ENCODE results near the gene SPON2.

SPON2 gene

DNA sequence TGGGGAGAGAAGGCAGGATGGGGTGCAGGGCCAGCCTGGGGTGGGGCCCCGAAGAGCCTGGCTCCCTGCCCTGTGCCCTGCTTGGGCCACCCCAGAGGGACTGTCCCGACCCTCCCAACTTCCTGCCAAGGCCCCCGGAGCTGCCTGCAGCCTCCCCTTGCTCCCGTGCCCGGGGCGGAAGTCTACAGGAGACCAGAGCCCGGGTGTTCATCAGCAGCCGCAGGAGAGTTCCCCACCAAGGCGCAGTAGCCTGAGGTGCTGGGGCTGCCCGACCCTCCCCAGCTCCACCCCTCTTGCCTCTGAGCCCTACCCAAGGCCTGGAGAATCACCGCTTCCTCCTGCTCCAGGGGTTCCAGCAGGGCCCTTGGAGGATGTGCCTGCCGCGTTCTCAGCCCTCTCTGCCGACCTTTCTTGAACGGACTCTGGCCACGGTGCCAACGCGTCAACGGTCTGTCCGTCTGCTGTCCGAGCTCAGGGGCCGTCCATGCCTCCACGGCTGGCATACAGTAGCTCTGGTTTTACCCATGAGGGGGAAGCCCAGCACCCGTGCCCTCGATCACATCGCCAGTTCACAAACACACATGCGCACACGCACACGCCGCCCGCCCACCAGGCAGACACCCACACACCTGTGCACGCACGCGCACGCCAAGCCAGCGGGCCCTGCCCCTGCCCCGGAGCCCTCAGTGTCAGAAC, 36.0 kb upstream of the SPON2 start:
- DNase-seq, result no peak

DNA sequence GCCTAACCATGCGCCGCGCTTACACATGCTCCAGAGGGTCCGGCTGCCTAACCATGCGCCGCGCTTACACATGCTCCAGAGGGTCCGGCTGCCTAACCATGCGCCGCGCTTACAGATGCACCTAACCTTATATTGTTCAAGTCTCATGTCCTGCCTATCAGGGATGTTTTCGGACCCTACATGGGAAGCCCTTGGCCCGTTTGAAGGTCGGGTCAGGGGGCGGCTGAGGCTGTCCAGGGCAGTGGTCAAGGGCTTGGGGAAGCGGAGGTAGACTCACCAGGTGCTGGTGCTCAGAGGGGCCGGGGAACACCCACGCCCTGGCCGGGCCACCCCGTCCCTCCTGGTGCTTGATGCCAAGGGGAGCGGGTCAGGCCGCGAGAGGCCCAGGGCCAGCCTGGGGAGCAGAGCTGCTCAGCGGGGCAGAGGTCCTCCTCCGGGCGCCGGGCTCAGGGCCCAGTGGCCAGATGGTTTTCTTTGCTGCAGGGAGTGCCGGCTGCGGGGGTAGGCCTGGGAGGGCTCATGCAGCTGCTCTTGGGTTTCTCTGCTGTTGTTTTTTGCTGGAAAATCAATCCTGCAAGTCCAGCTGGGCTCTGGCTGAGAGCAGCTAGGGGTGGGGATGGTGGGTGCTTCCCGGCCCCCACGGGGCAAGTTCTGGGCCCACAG, 35.4 kb upstream of the SPON2 start:
- DNase-seq, result no peak

- DNase-seq, result no peak
These were observed 34.7 kb upstream of the SPON2 start for GRCh38 chr4:1207157-1207470.

GRCh38 chr4:1206299-1207156, 34.1 kb upstream of the SPON2 start:
- DNase-seq, result no peak

DNA sequence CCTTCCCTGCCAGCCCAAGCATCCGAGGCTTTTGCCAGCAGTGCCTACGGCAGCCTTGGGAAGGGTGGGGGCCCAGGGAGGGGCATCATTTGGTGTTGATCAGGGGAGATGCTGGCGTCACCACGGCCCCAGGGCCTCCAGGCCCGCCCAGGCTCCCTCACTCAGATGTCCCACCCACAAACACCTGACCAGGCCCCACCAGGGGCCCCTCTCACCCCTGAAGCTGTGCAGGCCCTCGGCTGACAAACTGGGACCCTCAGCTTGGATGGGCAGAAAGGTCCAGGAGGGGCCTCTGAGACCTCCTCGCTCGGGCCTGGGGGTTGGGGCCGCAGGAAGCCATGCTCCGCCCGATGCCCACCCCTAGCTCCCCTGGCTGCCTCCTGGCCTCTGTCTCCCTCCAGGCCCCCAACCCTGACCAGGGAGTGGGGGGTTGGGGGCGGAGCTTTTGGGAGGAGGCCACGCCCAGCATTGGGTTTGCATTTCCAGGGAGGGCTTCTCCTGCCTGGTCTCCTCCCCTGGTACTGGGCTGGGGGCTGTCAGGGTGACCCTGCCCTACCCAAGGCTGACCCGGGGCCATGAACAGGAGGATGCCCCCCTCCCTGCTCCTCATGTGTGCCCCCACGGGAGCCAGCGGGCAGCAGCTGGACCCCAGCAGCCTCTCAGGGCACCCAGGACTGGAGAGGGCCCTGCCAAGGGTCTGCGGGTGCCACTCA, 33.4 kb upstream of the SPON2 start:
- no peak for DNase-seq

GRCh38 chr4:1204828-1205585, 32.6 kb upstream of the SPON2 start:
- DNase-seq, result no peak

DNA sequence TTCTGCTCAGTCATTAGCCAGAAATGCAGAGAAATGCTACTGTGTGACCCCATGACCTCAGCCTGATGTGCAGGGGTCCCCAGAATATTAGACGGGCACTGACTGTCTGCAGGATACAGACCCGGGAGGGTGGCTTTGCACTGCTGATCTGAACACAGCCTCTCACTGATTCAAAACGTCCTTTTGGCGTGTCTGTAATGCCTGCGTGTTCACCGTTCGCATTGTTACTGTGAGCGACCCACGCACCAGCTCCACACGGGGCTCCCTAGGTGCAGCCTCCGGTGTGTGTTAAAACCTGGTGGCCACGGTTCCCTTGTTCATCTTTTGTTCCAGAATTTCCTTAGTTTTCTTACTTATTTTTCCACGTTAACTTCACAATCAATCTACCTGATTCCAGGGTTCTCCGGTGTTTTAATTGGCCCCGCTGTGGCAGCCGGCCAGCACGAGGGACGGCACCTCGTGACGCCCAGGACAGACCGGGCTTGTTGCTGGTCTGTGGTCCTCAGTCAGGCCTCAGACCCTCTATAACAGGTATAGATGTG, 32.0 kb upstream of the SPON2 start:
- no peak for DNase-seq

DNA sequence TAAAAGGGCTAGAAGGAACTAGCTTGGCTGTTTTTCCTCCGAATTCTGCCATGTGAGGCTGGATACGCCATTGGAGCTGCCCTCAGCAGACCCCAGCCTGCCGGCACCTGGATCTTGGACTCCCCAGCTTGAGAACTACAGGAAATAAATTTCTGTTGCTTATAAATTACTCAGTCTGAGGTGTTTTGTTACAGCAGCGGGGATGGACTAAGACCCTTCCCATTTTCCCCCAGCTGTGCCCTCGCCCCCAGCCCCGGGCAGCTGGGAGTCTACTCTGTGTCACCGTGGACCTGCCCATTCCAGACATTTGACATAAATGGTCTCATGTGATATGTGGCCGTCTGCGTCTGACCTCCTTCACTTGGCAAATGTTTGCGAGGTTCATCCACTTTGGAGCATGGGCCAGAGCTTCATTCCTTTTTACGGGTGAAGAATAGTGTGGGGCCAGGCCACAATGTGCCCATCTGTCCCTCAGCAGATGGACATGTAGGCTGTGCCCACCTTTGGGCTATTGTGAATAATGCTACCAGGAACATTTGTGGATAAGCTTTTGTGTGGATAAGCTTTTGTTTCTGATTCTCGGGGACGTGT, 30.7 kb upstream of the SPON2 start:
- DNase-seq, result no peak

GRCh38 chr4:1202526-1203011, 30.2 kb upstream of the SPON2 start:
- DNase-seq, result no peak

DNA sequence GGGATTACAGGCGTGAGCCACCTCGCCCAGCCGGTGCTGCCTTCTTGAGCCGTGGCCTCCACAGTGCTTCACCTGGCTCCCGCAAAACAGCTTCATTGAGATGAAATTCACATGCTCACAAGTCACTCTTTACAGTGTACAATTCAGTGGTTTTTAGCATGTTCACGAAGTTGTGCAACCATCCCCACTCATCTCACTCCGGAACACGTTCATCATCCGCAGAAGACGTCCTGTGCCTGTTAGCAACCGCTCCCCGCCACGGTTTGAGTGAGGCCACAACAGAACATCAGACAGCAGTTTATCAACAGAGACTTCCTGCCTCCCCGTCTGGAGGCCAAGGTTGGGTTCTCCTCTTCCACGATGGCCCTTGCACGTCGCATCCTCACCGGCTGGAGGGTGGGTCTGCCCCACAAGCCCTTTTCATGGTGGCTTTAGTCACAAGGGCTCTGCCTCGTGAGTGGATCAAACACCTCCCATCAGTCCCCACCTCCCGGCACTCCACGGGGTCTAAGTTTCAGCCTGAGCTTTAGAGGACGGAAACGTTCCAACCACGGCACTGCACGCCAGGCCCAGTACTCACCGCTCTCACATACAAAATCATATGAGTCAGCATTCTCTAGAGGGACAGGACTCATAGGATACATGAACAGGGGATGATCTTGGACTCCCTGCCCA, 29.6 kb upstream of the SPON2 start:
- peak; percentile 85 for DNase-seq

DNA sequence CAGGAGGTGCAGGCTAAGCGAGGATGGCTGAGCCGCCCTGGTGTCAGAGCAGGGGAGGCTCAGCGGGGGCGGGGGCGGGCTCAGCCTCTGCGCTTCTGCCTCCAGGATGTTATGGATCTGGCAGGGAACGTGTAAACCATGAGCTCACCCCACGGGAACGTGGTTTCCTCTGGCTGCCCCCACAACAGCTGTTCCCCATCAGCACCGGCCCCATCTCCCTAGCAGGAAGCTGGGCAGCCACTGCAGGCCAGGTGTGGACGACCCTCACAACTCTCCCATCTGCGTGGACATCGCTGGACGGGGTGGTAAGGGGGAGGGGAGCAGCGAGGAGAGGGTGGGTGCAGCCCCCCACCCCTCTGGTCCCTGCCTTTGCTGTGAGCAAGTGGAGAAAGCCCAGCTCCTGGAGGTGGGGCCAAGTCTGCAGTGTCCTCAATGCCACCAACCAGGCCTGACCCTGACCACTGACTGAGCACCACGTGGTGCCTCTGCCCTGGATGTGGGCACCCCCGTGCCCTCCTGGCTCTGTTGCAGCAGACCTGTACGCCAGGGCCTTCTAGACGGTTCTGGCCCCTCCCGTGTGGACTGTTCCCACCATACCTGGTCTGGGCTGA, 28.1 kb upstream of the SPON2 start:
- no peak for DNase-seq

- no peak for DNase-seq
These were observed 27.4 kb upstream of the SPON2 start for GRCh38 chr4:1199556-1200331.

- no peak for DNase-seq
These were observed 25.9 kb upstream of the SPON2 start for GRCh38 chr4:1198098-1198844.

- DNase-seq, result no peak
These were observed 24.2 kb upstream of the SPON2 start for GRCh38 chr4:1196421-1197183.

GRCh38 chr4:1195891-1196401, 23.6 kb upstream of the SPON2 start:
- no peak for DNase-seq

DNA sequence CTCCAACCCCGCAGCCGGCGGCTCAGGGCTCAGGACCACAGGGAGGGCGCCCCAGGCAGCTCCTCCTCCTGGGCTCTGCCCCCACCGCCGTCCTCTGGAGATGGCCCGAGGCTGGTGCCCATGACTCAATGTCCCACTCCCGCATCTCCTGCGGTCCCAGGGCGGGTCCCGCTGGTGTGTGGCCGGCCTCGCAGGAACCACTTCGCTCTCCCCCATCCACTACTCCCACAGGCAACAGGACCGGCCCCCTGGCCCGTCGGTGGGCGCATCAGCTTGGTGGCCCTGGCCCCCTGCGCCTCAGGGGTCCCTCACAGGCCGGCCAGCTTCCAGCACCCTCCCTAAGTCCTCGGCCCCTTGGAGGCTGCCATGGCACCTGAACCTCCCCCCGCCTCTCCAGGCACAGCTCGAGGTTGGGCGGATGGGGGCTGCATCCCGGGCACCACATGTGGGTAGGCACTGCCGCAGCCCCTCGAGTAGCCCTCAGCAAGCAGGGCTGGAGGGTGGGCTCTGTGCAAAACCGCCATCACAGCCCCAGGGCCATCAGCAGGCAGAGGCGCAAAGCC, 22.8 kb upstream of the SPON2 start:
- DNase-seq, result no peak

DNA sequence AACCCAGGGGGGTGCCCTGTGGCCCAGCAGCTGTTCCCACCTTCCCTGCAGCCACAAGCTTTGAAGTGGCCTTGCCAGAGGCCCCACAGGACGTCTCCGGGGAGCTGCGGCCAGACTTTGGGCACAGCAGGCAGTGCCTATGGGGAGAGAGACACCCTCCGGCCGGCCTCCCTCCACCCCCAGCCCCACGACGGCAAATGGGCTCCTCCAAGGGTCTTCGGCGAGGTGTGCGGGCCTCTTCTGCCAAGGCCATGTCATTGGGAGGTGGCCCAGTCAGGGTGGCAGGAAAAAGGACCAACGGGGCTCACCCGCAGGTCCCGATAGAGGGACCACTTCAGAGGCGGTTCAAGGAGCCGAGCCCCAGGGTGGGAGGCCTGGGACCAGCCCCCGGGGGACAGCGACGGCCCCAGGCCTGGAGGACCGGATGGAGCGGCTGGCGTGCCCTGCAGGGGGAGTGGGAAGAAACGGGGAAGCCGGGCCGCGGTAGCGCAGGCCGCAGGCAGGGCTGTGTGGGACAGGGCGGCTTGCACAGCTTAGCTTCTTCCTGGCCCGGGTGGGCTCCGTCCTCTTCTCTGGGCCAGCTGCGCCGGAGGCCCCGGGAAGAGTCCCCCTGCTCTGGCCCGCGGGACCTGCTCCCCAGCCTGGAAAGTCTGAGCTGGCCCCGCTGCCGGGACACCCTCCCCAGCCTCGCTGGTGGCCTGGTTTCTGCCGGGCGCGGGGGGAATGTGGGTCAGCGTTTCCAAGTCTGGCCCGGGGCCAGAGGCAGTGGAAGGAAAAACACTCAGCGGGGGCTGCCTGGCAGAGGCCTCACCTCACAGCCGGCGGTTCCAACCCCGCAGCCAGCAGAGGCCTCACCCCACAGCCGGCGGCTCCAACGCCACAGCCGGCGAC, 21.9 kb upstream of the SPON2 start:
- DNase-seq, result no peak

Data from CD4-positive, alpha-beta T cell treated with Interferon gamma for 1 hour (primary cell).